HG03469 (cell line): ENCODE results near the gene ABHD2.

Source experiments
- ATAC-seq: cut with Tn5 transposase; IDR thresholded peaks from one replicate; pipeline ENCODE4 v1.9.1; 2021; ENCODE audit warnings: mild to moderate bottlenecking, moderate library complexity, moderate number of reproducible peaks; ENCODE audit not compliant: unreplicated experiment

Gene ABHD2

DNA sequence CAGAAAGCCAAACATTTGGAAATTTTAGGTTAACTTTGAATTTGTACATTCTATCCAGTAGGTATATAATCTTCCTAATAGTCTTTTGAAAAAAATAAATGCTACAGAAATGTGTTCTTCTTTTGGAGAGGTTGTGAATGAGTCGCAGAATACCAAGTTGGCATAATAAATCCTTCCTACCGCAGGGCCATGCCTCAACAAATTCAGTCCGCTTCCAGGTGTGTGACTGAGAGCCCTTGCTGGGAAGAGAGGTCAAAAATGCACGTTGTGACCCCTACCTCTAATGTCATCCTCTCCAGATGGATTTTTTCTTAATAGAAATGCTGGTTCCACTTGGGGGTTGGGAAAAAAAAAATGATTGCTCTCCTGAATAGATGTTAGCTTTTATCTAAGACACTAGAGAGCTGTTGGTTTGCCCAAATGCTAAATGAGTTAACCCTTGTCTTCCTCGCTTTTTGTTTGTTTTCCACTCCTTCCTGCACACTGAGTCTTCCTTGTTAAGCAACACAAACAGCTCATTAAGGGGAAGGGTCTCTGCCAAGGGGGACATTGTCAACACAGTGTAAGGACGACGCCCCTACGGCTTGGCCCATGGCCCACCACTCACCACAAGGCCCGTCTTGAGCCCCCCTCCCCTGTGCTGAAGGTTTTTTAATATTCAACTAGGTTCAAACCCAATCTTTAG lies 99.2 kb downstream of the ABHD2 start:
- ATAC-seq = no peak

DNA sequence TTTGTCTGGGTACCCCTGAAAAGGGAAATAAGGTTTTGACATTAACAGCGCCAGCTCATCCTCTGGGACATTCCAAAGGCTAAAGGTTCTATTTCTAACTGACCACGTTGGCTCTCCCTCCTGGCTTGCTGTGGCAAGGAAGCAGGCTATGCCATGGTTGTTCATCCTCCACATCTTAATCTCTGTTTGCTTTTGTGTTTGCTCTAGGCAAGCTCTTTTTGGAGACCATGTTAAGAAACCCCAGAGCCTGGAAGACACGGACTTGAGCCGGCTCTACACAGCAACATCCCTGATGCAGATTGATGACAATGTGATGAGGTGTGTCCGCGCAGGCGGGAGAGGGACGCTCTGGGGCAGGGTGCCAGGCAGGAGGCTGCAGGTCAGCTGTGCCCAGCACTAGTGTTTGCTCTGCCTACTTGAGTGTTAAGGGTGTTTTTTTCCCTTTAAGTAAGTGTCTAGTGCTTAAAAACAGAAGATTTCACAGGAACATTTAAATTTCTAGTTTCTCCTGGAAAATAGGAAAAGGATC lies 99.8 kb downstream of the ABHD2 start:
- no peak for ATAC-seq

DNA sequence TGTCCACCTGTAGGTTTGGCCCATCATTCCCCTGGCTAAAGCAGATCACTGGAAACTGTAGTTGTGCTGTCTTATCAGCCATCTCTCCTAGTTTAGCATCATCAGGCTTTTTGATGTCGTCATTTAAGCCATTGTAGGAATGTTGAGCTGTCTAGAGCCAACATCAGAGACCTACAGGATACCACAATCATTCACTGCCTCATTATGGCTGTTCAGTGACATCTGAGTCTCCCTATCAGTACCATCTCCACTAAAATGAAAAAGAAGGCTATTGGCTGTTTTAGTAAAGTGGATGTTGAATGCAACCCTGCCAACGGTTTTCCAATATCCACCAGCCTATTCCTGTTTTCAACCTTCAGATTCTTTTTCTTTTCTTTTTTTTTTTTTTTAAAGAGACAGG lies 103.9 kb downstream of the ABHD2 start:
- no peak for ATAC-seq

DNA sequence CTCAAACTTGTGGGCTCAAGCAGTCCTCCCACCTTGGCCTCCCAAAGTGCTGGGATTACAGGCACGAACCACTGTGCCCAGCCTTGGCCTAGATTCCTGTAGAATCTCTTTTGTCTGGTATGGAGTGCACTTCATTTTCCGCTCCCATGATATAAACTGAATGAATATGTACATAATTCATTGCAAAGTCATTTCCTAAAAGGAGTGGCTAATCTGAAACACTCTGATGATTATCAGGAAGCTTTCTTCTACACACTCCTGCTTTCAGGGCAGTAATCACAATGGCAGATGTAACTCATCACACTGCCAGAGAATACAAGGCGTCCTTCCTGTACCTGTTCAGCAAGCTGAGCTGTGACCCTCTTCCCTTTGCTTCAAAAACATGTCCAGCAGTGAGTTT lies 104.5 kb downstream of the ABHD2 start:
- ATAC-seq = no peak

DNA sequence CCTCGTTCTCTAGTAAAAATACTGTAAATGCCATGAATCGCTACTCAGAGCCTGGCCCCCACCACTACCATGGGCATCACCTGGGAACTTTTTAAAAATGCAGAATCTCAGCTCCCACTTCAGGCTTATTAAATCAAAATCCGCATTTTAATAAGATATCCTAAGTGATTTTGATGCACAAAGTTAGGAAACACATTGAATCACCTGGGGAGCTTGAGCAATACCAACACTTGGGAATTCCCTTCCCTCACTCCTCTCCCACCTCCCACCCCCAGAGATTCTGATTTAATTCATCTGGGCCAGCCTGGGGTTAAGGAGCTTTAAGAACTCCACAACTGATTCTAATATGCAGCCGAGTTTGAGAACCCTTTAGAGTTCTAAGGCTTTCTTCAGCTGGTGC lies 106.4 kb downstream of the ABHD2 start:
- ATAC-seq = no peak

DNA sequence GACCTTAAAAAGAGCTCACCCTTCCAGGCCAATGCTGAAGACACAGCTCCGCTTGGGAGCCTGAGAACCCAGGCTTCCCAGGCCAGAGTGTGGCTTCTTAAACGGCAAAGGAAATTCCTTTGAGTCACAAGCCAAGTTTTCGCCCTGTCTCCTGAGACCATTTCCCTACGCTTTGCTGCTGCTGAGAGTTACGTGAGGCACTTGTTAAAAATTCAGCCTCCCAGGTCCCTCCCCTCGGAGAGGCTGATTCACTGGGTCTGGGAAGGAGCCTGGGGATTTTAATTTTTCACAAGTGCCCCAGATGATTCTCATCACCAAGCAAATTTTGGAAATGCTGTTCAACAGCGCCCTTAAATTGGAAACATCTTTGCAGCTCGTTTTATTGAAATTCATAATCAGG lies 107.6 kb downstream of the ABHD2 start:
- no peak for ATAC-seq

DNA sequence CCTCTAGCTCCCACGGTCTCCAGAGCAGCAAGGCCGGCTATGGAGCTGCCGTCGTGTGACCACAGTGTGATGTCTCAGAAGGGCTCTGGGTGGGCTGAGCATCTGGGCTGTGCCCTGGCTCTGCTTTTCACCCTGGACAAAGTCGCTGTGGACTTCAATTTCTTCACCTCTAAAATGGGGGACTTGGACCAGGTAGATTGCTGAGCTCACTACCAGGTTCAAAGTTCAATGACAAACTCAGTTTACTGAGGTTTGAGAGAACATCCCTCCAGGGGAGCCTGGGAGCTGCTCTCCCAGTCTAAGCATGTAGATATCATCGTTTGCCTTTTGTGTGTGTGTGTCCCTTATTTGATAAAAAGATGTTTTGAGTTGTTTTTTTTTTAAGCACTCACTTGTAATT lies 108.0 kb downstream of the ABHD2 start:
- no peak for ATAC-seq

DNA sequence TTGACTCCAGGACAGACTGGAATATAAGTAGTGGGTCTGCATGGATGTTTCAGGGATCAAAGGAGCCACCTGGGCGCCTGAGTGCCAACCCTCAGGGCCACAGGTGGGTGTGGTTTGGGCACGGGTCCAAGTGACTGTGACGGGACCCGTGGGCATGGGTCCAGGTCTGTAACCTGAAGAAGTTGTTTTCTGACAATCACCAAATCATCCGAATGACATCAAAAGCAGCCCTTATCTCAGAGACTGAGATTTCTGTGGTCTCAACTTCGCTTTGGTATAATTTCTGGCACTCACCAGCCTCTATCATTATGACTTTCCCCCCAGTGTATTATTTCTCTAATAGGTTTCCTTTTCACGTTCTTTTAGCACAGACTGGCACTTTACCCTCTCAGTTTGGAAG lies 108.7 kb downstream of the ABHD2 start:
- no peak for ATAC-seq

DNA sequence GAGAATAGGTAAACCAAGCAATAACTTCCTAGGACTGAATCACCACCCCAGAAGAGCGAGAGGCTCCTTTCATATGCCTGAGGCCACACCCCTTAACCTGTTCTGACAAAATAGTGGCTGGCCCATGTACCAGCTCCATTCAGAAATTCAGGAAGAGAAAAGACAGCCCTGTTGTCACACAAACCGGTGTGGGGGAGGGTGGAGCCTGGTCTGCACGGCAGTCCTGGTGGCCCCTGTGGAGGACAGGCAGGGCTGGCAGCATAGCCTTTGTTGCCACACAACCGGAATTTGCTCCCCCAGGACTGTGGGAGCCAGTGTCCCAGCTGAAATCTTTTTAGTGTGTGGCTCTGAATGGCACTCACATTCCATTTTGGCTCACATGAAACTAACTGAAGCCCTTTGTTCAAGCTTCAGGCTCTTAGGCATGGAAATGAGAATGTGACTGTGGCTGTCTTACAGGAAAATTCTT lies 109.3 kb downstream of the ABHD2 start:
- no peak for ATAC-seq

DNA sequence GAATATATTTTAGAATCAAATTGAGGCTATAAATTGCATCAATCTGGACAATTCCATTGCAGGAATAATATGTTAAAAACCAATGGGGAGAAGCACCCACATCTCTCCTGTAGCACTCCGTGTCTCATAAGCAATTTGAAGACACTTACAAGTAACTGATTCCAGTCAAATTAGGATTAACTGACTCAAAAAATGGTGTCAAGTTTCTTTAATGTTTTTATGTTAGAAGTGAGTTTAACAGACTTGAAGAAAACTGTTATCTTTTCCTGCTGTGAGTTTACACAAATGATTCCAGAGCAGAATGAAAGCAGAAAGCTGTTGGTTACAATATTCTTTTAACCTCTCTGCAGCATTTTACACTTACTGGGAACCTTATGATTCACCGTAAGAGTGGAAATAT lies 109.9 kb downstream of the ABHD2 start:
- ATAC-seq = no peak

DNA sequence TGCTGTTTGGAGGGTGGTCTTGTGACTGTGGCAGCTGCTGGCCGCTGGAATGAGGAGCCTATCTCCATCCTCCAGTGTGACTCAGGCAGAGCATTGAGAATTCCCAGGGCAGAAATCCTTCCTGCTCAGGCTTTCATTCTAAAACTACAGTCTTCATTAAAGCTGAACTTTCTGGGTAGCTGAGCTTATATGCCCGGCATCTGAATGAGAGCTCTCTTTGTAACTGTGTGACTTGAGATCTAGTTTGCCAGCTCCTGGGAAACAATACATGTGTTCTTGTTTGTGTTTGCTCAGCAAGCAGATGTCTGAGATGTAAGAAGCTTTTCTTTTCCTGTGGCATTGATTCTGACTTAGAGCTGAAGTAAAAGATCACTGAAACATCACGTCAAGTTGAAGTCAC lies 110.7 kb downstream of the ABHD2 start:
- no peak for ATAC-seq

DNA sequence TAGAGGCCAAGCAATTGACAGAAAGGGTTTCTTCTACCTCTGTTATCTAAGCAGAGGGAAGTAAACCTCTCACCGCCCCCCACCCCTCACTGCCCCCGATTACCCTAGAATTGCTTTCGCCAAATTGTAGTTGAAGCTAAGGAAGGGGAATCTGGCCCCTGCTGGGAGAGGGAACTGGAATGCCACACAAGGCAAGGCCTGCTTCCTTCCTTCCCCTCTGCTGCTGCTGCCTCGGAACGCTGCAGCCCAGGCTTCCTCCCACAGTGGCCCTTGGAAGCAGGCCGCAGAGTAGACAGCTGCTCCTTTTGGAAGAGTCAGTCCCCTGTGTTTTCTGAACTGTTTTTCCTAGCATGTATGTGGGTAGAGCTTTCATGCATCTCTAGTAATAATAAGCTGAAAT lies 111.5 kb downstream of the ABHD2 start:
- no peak for ATAC-seq

DNA sequence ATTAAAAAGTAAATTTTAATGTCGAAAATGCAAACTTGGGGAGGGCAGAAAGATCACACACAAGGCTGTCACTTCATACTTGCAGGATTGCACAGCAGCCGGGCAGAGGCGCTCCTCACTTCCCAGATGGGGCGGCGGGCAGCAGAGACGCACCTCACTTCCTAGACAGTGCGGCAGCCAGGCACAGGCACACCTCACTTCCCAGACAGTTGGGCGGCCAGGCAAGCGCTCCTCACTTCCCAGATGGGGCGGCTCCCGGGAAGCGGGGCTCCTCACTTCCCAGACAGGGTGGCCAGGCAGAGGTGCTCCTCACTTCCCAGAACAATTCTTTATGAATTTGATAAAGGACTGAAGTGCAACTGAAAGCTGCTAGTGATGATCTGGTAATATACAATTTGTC lies 111.9 kb downstream of the ABHD2 start:
- no peak for ATAC-seq

DNA sequence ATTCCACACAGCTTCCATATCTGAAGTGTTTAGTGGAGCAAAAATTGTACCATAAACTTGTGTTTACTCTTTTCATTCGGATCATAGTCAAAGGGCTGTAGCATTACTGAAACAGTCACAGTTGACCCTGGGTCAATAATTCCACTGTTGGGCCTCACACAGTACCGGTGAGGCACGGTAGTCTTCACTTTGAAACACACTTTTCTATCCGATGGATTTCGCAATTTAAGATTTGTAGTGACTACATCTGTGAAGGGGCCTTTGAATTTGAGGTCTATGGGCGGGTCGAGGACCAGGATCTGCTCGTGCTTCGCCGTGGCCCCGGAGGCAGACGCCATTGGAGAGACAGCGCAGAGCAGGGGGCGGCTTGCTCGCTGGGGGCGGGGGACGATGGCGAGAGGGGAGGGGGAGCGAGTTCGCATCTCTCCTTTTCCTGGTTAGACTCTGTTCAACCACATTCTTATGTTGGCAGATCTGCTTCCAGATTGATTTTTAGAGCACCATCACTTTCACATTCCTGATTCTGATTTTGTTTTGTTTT lies 113.3 kb downstream of the ABHD2 start:
- ATAC-seq = no peak

DNA sequence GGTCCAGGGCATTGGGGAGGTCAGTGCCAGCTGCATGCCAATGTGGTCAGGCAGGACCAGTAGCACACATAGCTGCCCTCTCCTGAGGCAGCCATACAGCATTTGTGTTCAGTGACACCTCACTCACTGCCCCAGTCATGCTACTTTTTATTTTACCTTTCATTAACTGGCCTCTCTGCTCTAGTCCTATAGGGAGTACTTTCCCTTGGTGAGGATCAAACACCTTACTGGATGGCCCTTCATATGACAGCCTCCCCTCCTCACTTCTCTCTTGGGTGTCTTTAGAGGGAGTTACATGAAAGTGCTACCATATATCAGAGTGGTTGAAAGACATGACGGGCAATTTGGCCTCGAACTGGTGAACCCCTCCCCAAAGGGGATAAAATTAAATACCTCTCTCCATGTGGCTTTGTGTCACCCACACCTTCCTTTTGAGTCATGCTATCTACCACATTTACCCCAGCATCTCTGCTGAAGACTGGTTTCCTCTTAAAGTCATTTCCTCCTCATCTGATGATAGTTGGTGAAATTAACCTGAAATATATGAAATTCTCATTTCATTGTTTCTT lies 115.5 kb downstream of the ABHD2 start:
- no peak for ATAC-seq

DNA sequence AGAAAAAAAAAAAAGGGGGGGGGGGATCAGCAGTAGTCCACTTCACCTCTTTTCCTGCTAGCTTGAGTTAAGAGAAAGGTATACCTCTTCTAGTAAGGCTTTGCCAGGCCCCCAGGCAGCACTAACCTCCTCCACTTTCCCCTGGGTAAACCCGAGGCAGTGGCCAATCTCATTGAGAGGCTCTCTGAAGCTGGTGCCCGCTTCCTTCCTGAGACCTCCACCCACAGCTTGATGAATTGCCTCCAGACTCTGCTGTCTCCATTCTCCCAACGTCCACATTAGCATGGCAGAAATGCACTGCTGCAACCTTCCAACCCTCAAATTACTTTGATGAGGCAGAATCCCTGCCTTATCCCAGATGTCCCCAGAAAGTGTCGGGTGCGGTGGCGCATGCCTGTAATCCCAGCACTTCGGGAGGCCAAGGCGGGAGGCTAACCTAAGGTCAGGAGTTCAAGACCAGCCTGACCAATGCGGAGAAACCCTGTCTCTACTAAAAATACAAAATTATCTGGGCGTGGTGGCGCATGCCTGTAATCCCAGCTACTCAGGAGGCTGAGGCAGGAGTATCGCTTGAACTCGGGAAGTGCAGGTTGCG lies 117.8 kb downstream of the ABHD2 start:
- ATAC-seq = no peak

DNA sequence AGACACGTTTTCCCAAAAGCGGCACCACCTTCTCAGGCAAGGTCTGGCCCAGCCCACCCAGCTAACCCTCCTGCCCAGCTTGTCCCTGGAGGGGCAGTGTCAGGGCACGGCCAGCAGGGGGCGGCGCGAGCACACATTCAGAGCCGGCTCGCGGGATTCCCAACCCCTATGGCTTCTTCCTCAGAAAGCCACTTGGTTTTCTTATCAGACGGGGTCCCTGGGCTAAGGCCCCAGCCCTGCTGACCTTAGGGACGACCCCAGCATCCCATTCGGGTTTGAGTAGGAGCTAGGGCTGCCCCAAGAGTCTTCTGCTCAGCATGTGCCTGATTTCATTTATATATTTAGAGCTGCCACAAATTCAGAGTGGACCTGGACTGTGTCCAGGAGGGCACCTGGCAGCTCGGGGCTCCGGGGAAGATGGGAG lies 118.7 kb downstream of the ABHD2 start:
- no peak for ATAC-seq

DNA sequence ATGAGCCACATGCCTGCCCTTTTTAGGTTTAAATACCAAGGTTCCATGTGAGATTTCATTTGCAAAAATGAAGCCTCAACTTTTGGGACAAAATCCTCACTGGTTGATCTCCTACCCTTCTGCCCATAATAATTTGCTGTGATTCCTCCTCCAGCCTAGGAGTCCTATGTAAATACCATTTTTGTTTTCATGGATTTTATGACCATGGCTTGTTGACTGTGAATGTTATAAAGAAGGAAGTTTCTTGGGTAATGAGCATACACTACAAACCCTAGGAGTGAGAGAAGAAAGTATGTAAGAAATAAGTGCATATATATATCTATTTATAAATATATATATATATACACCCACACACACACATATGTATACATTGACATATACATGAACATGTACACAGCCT lies 120.0 kb downstream of the ABHD2 start:
- ATAC-seq = no peak

DNA sequence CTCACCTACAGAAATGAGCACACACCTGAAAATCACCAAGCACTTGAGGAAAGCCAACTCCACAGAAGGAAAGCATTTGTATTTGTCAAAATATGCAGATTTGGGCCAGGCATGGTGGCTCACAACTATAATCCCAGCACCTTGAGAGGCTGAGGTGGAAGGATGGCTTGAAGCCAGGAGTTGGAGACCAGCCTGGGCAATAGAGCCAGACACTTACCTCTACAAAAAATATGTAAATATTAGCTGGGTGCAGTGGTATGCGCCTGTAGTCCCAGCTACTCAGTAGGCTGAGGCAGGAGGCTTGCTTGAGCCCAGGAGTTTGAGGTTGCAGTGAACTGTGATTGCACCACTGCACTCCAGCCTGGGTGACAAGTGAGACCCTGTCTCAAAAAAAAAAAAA lies 120.8 kb downstream of the ABHD2 start:
- no peak for ATAC-seq

DNA sequence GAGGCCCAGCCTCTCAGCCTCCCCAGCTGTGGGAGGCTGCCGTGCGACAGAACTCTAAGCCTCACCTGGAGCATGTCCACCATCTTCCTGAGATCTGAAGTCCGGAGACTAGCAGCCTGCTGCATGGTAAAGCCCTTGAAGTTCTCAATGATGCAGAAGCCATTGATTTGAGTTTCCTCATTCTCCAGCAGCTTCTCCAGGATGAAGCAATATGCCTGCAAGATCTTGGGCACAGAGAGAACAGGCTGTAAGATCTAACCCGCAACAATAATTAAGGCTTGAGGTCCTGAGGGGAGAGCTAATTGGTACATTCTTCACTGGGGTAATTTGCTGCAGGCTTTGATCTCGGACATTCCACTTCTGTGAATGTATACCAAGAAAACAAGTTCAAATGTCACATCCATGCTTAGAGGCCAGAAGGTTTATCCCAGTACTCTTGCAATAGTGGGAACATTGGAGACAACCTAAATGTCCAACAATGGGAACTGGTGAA lies 123.5 kb downstream of the ABHD2 start:
- ATAC-seq = no peak

DNA sequence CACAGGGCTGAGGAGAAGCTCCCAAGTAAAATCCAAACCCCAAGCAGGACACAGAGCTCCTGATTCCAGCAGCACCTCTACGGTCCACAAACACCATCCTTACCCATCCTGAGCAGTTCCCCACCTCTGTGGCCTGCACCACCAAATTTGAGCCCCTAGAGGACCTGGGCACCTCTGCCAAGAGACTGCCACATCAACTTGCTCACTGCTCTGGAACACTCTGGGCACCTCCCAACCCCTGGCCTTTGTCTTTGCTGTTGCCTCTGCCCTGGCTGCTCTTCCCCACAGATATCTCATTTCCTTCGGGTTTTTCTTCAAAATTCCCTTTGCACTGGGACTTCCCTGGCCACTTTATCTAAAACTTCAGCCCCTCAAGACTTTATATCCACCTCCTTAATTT lies 127.4 kb downstream of the ABHD2 start:
- ATAC-seq = no peak

DNA sequence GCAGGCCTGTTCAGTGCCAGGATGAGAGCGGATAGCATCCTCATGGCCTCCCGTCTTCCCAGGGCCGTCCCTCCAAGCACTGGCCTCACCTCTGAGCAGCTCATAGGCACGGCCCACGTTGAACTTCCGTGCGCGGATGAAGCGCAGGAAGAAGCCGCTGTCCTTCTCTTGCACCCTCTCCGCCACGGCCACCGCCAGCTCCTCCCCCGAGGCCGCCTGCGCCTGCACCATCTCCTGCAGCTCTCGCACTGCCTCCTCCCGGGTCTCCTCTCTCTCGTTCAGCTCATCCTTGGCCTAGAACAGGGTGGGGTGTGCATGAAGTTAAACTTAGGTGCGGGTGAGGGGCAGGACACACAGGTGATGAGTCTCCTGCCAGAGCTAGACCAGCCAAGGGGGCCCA lies 128.8 kb downstream of the ABHD2 start:
- ATAC-seq = no peak
